Activated CD8-positive, alpha-beta T cell treated with anti-CD3 and anti-CD28 coated beads, Interleukin-2, amount 10 ng/mL, durations not matched to agents 7 days and 5 days (primary cell): ENCODE results near the gene DIP2C. TPM values are rescaled to one million over a fixed set of nuclear protein-coding genes. Genes with fewer than 3 reads are reported as not detected.

Experiments
- ATAC-seq: fragments of 150-1000 bp; cut with Tn5 transposase; one replicate; pipeline ENCODE4 v1.10.0; 2021; ENCODE audit warnings: moderate library complexity
- CTCF ChIA-PET: fragments of 350-600 bp; sonication (Branson Sonifier 250); formaldehyde crosslinking; loops from one replicate; lab custom pipeline; 2021; ENCODE audit warnings: antibody characterized with exemption; lab: Charles Lee
- POLR2A ChIA-PET: fragments of 350-600 bp; sonication (Branson Sonifier 250); formaldehyde crosslinking; loops from one replicate; lab custom pipeline; 2021; ENCODE audit warnings: antibody characterized with exemption; lab: Charles Lee
- DNase-seq: peaks from one replicate; pipeline ENCODE4 v3.0.0-alpha.2; 2020
- H3K27ac Mint-ChIP-seq: one replicate; pipeline ENCODE4 v1.8.0; 2021; ENCODE audit warnings: mild to moderate bottlenecking, mixed read lengths
- H3K27me3 Mint-ChIP-seq: one replicate; pipeline ENCODE4 v1.8.0; 2021; ENCODE audit warnings: low read depth, mixed read lengths
- H3K36me3 Mint-ChIP-seq: one replicate; pipeline ENCODE4 v1.8.0; 2021; ENCODE audit warnings: low read depth, mixed read lengths
- H3K4me1 Mint-ChIP-seq: one replicate; pipeline ENCODE4 v1.8.0; 2021; ENCODE audit warnings: low read depth, mixed read lengths
- H3K4me3 Mint-ChIP-seq: one replicate; pipeline ENCODE4 v1.8.0; 2021; ENCODE audit warnings: mild to moderate bottlenecking, mixed read lengths
- H3K9me3 Mint-ChIP-seq: one replicate; pipeline ENCODE4 v1.8.0; 2022; ENCODE audit warnings: mixed read lengths; ENCODE audit not compliant: insufficient read depth
- total RNA-seq, 2 experiments: library from RNA; stranded (reverse); gene quantifications; one replicate each; pipeline ENCODE4 v1.2.3, GENCODE V29; 2021

DIP2C gene
- total RNA-seq, 2 experiments from 2014 or later: 0.34 to 0.39 TPM

DNA sequence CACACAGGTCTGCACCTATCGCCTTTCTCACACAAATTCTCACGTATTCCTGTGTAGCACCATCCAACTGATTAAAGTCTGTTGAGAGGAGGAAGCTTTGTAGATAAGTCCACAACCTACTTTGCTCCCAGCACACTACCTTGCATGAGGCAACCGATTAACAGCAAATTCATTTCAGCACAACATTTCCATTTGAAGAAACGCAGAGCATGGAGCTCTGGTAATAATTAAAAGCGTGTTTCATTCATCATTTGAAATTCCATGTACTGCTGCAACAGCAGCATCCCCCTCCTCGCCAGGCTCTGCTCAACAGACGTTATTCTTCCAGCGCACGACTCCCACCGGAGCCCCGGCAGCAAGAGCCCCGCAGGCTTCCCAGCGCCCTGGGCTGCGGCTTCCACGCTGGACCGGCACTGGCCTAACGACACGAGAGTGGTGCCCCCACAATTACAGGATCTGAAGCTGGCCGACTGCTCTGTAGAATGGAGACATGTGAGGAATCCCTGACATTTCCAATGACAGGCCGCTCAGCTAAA lies 118.8 kb downstream of the DIP2C start:
- DNase-seq (no peak), ATAC-seq (no peak)
- ChIA-PET POLR2A (no interaction called here), CTCF (no interaction called here)
- H3K9me3 Mint-ChIP-seq: peaks cover 4% of the 10 kb centered on the region
- no peaks in the 10 kb centered on the region for H3K4me1 Mint-ChIP-seq
- H3K27ac Mint-ChIP-seq: no peak overlapping the region
- H3K27me3 Mint-ChIP-seq: no peaks in the 10 kb centered on the region
- no peaks in the 10 kb centered on the region for H3K36me3 Mint-ChIP-seq
- no peak overlapping the region for H3K4me3 Mint-ChIP-seq

DNA sequence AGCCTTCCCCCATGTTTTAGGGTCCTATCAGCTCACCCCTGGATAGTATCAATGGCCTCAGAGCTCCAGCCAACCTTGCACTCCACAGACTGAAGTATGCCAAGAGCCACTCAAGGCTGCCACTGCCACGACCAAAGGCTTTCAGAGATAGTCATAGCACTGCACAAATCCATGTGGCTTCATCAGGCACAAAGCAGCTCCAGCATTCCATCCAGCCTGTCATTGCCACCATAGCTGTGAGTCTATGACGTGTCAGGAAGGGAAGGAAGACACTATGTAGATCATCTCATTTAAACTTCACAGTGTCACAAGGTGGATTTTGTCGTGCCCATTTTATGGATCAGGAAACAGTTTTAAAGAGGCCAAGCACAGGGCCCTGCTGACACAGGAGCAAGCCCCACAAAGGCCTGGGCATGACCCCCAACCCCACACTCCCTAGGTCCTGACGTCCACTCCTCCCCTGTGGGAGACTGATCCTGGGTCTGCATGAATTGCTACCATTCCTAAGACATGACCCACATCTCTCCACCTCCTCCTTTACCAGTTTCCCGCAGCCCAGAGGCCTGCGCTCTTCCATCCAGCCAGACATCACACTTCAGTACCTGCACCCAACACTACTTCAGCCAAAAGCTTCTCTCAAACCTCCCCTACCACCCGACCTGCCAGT lies 119.4 kb downstream of the DIP2C start:
- Mint-ChIP-seq H3K9me3 (peaks cover 4% of the 10 kb centered on the region), H3K4me1 (no peaks in the 10 kb centered on the region), H3K4me3 (no peak overlapping the region), H3K27me3 (no peaks in the 10 kb centered on the region), H3K36me3 (no peaks in the 10 kb centered on the region), H3K27ac (no peak overlapping the region)
- DNase-seq (no peak), ATAC-seq (no peak)
- ChIA-PET CTCF (no interaction called here), POLR2A (no interaction called here)

DNA sequence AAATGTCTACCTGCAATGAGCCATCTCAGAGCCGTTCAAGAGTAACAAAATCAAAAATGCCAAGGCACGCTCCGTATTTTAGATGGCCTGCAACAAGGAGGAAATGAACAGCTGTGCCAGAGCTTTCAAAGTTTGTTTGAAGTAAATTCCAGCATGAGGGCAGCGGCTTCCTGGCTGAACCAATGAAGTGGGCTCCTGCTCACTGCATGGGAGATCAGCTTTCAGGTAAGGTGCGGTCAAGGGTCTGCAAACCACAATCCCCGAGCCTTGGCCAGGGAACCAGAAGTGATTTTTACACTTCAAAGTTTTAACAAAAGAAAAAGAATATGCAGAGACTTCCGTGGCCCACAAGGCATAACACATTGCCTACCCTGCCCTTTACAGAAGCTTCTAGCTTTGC lies 120.6 kb downstream of the DIP2C start:
- no peak overlapping the region for H3K4me3 Mint-ChIP-seq
- H3K9me3 Mint-ChIP-seq: peaks cover 4% of the 10 kb centered on the region
- no peak overlapping the region for H3K27ac Mint-ChIP-seq
- DNase-seq: no peak
- H3K36me3 Mint-ChIP-seq: no peaks in the 10 kb centered on the region
- POLR2A ChIA-PET: no interaction called here
- CTCF ChIA-PET: no interaction called here
- H3K27me3 Mint-ChIP-seq: no peaks in the 10 kb centered on the region
- no peaks in the 10 kb centered on the region for H3K4me1 Mint-ChIP-seq
- ATAC-seq: no peak

DNA sequence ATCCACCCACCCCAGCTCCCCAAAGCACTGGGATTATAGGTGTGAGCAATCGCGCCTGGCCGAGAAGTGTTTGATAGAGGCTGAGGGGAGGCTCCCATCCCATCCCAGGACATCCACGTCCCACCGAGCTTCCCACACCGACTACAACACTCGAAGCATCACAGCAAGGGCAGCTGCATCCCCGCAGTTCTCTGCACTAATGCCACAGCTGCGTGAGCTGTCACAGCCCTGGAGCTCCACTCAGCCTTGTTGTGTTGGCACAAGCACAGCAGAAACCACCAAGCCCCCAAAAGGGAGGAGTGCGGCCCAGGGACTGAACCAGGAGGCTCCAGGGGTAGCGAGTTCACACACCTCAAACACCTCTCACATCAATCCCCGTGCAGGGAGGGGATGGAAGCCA lies 121.6 kb downstream of the DIP2C start:
- DNase-seq (no peak), ATAC-seq (no peak)
- ChIA-PET CTCF (no interaction called here), POLR2A (no interaction called here)
- no peak overlapping the region for H3K4me3 Mint-ChIP-seq
- no peak overlapping the region for H3K27ac Mint-ChIP-seq
- H3K36me3 Mint-ChIP-seq: no peaks in the 10 kb centered on the region
- no peaks in the 10 kb centered on the region for H3K4me1 Mint-ChIP-seq
- no peaks in the 10 kb centered on the region for H3K27me3 Mint-ChIP-seq
- H3K9me3 Mint-ChIP-seq: peaks cover 4% of the 10 kb centered on the region

DNA sequence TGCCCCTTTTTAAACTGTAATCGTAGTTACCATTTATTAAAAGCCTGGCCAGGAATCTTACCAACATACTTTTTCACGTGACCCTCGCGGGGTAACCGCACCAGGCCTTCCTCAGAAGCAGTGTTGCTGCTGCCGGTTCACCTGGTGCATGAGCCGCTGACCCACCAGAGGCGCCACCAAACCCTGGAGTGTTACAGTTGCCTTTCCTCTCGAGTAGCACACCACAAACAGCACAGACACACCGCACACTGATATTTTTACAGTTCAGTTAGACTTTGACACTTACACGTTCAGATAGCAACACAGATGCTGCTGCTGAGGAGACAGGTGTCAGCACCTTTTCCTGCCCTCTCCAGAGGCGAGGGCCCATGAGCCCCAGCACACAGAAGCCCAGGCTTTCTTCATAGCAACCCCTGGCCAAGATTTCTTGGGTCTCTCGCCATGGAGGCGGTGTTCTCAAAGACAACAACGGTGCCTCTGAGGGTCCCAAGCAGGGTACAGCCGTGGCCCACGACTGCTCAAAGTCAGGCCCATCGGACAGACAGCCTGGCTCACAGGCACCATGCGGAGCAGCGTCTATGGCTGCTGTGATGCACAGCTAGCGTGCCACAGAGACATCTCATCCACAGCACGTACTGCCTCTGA lies 123.1 kb downstream of the DIP2C start:
- no peaks in the 10 kb centered on the region for H3K36me3 Mint-ChIP-seq
- no peaks in the 10 kb centered on the region for H3K27me3 Mint-ChIP-seq
- no peaks in the 10 kb centered on the region for H3K4me1 Mint-ChIP-seq
- H3K9me3 Mint-ChIP-seq: peaks cover 4% of the 10 kb centered on the region
- no peak overlapping the region for H3K27ac Mint-ChIP-seq
- H3K4me3 Mint-ChIP-seq: no peak overlapping the region
- DNase-seq (no peak), ATAC-seq (no peak)
- POLR2A ChIA-PET: no interaction called here
- CTCF ChIA-PET: no interaction called here

DNA sequence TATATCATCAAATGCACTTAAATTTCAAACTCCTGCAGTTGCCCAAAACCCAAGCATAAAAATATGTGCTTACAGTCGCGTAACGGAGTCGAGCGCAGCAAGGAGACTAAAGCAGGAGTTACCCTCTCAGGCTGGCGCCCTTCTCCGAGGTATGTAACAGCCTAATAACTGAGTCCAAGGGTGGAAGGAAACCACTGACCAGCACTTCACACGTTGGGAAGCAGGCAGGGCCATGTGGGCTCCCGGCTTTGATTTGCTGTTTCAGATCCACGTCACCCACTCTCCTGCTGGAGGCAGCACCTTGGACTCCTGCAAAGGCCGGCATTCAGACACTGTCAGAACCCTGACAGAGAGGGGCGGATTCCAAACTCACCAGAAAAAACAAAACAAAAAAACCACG lies 123.8 kb downstream of the DIP2C start:
- CTCF ChIA-PET: no interaction called here
- ATAC-seq (no peak), DNase-seq (no peak)
- Mint-ChIP-seq H3K9me3 (peaks cover 4% of the 10 kb centered on the region), H3K27me3 (no peaks in the 10 kb centered on the region), H3K4me1 (no peaks in the 10 kb centered on the region), H3K36me3 (no peaks in the 10 kb centered on the region), H3K4me3 (no peak overlapping the region), H3K27ac (no peak overlapping the region)
- POLR2A ChIA-PET: no interaction called here

DNA sequence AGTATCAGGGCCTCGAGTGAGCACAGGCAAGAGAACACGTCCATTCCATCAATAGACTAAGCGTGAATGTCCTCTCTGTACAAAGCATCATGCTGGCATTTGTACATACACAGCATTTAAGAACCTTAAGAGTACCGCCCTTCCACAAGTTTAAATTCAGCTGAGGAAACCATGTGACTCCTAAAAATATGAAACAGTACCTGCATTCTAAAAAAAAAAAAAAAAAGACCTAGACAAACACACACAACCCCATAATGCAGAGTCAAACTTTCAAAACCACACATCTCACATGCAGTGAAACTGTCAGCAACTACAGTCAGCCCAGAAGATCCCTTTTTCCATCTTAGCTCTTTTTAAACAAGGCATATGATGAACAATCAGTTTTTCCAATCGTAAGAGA lies 124.3 kb downstream of the DIP2C start:
- CTCF ChIA-PET: no interaction called here
- ATAC-seq: no peak
- Mint-ChIP-seq H3K36me3 (no peaks in the 10 kb centered on the region), H3K4me3 (no peak overlapping the region), H3K27ac (no peak overlapping the region), H3K9me3 (peaks cover 4% of the 10 kb centered on the region), H3K4me1 (no peaks in the 10 kb centered on the region), H3K27me3 (no peaks in the 10 kb centered on the region)
- no peak for DNase-seq
- POLR2A ChIA-PET: no interaction called here

DNA sequence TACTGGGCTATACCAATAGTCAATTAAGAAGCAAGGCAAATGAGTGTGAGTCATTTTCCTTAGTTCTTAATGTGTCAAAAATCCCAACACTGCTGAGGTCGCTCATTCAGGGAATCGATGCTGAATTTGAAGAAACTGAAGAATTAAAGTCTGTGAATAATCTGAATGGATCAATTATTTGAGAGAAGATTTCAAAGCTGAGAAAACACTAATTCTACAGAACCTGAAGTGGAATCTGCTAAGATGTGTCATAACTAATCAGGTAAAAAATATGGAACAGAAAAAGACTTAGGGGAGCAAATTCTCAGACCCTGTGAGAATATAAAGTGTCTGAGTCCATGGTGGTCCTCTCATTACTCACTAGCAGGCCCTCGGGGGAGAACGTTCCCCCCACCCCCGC lies 125.6 kb downstream of the DIP2C start:
- Mint-ChIP-seq H3K4me3 (no peak overlapping the region), H3K27me3 (no peaks in the 10 kb centered on the region), H3K36me3 (no peaks in the 10 kb centered on the region), H3K27ac (no peak overlapping the region), H3K9me3 (peaks cover 4% of the 10 kb centered on the region), H3K4me1 (no peaks in the 10 kb centered on the region)
- no peak for DNase-seq
- ChIA-PET CTCF (no interaction called here), POLR2A (no interaction called here)
- ATAC-seq: no peak

DNA sequence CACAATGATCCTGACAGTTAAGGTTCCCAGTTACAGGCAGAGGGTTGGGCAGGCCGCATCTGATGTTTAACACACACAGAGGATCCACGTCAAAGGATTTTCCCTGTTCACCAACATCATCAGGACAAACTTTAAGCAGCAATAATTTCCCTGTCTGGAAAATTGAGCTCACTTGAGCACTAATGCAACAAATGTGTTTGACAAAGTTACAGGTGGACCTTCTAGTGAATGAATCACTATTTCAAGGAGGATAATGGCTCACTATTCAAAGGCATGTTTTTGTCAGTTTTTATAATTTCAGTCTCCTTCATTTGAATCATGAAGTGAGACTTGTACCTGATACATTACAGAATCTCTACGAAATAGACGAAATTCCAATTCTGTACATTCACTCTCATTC lies 127.3 kb downstream of the DIP2C start:
- H3K36me3 Mint-ChIP-seq: no peaks in the 10 kb centered on the region
- no peaks in the 10 kb centered on the region for H3K27me3 Mint-ChIP-seq
- no peak for DNase-seq
- H3K9me3 Mint-ChIP-seq: no peaks in the 10 kb centered on the region
- ChIA-PET CTCF (no interaction called here), POLR2A (interaction anchor here (0.6 kb wide), 1 partner anchor 209 kb away, joined by 3 read pairs; no protein-coding TSS in a partner anchor)
- H3K4me1 Mint-ChIP-seq: no peaks in the 10 kb centered on the region
- H3K27ac Mint-ChIP-seq: no peak overlapping the region
- no peak overlapping the region for H3K4me3 Mint-ChIP-seq
- ATAC-seq: no peak

DNA sequence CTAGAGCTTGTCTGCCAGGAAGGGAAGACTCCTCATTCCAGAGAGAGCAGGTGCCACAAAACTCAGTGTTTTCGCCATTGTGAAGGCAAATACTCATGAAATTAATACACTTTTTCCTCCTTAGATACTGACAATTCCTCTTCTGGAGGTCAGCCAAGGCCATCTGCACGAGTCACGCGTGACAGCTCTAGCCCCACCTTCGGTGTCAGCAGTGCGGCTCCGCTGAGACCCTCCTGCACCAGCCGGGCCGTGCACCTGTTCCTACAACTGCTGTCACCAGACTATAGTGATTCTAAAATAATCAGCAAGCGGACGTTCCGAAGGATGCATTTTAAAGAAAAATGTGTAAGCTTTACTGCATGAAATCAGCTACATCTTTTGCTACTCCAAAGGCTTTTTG lies 127.7 kb downstream of the DIP2C start:
- CTCF ChIA-PET: no interaction called here

DNA sequence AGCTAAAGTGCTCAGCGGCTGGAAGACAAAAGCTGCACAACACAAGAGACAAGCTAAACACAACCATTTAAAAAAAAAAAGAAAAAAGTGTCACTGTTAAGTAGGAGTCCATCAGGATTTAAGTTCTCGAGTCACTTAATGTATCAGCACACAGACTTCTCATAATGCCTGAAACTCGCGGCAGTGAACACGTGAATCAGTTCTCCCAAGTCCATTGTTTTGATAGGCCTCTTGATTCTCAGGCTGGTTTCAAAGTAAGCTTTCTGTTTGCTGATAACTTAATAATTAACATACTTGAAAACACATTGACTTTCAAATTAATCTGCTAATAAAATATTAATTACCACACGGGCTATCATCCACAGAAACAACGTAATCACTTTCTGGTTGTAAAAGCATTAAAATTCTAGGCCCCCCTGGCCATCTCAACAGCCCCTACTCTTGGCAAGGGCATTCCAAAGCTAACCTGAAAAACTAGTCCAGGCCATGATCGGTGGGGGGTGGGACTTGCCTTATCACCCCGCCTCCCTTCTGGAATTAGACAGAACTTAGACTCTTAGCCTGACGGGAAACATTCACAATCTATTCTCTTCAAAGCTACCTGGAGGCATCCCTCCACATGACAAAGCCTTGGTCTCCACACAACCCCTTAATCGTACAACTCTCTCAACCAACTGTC lies 129.0 kb downstream of the DIP2C start:
- Mint-ChIP-seq H3K27ac (no peak overlapping the region), H3K4me3 (no peak overlapping the region), H3K4me1 (no peaks in the 10 kb centered on the region), H3K9me3 (no peaks in the 10 kb centered on the region), H3K27me3 (no peaks in the 10 kb centered on the region), H3K36me3 (no peaks in the 10 kb centered on the region)
- ChIA-PET CTCF (no interaction called here), POLR2A (no interaction called here)
- ATAC-seq (no peak), DNase-seq (no peak)

More for the DNA sequence above, 127.7 kb downstream of the DIP2C start:
- Mint-ChIP-seq H3K27me3 (no peaks in the 10 kb centered on the region), H3K4me3 (no peak overlapping the region), H3K27ac (no peak overlapping the region), H3K4me1 (no peaks in the 10 kb centered on the region), H3K36me3 (no peaks in the 10 kb centered on the region), H3K9me3 (no peaks in the 10 kb centered on the region)
- DNase-seq: no peak
- POLR2A ChIA-PET: no interaction called here
- ATAC-seq: no peak

DNA sequence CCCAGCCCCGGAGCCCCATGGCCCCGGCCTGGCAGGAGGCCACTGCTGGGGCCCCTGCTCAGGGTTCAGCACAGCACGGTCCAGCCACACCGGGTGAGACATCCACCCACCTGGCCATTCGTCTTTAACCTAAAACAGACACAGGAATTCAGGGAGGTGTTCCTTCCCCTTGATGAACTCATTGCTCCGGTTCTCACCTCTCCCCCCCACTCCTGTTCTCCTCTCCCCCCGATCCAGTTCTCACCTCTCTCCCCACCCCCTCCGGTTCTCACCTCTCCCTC lies 129.8 kb downstream of the DIP2C start:
- no peak for ATAC-seq
- DNase-seq: no peak
- Mint-ChIP-seq H3K4me3 (no peak overlapping the region), H3K27ac (no peak overlapping the region), H3K4me1 (no peaks in the 10 kb centered on the region), H3K27me3 (no peaks in the 10 kb centered on the region), H3K36me3 (no peaks in the 10 kb centered on the region), H3K9me3 (no peaks in the 10 kb centered on the region)
- ChIA-PET CTCF (no interaction called here), POLR2A (no interaction called here)
